Tibial artery (tissue), 4 donors: Measurements from ENCODE around the gene SNX32.

Experiments used
- DNase-seq, 2 donors: peaks; one replicate each; pipeline ENCODE4 v3.0.0-alpha.2; 2019
- H3K27ac ChIP-seq, 2 donors: fragments of 200-600 bp; sonication (generic) in 1 of 2; 1 replicate in 1 of 2; 2 replicates in 1 of 2; pipeline ENCODE4 v1.5.1; 2018 to 2019; ENCODE audit warnings: mild to moderate bottlenecking in 1 of 2
- H3K27me3 ChIP-seq, 2 donors: fragments of 200-600 bp; sonication (generic) in 1 of 2; one replicate each; pipeline versions ENCODE4 v1.5.1 to v1.6.0; 2016 to 2019
- H3K36me3 ChIP-seq, 3 donors: fragments of 200-600 bp; sonication (generic) in 2 of 3; one replicate each; pipeline ENCODE4 v1.5.1; 2016 to 2019; ENCODE audit warnings: mild to moderate bottlenecking in 2 of 3
- H3K4me1 ChIP-seq, 4 donors: fragments of 200-600 bp; sonication (generic) in 2 of 4; 1 replicate in 3 of 4; 2 replicates in 1 of 4; pipeline ENCODE4 v1.5.1; 2016 to 2019
- H3K4me3 ChIP-seq, 2 donors: fragments of 200-600 bp; sonication (generic) in 1 of 2; 1 replicate in 1 of 2; 2 replicates in 1 of 2; pipeline ENCODE4 v1.5.1; 2018 to 2019; ENCODE audit warnings: mild to moderate bottlenecking in 2 of 2
- H3K9me3 ChIP-seq, 3 donors: fragments of 200-600 bp; sonication (generic) in 1 of 3; one replicate each; pipeline ENCODE4 v1.5.1; 2016 to 2019
- CTCF ChIP-seq, 2 experiments: fragments of 200-600 bp in 1 of 2; fragments of 450-650 bp in 1 of 2; IDR thresholded peaks; one replicate each; pipeline ENCODE4 v1.5.1; 2017 to 2019; ENCODE audit warnings: antibody characterized with exemption in 2 of 2, mild to moderate bottlenecking in 1 of 2, moderate library complexity in 1 of 2
- intact Hi-C: fragments of 100-400 bp; cut with DNase I; formaldehyde crosslinking; loops from one replicate; pipeline ENCODE4 v1.15.0; 2023; ENCODE audit warnings: low total_unique reads

The SNX32 gene

DNA sequence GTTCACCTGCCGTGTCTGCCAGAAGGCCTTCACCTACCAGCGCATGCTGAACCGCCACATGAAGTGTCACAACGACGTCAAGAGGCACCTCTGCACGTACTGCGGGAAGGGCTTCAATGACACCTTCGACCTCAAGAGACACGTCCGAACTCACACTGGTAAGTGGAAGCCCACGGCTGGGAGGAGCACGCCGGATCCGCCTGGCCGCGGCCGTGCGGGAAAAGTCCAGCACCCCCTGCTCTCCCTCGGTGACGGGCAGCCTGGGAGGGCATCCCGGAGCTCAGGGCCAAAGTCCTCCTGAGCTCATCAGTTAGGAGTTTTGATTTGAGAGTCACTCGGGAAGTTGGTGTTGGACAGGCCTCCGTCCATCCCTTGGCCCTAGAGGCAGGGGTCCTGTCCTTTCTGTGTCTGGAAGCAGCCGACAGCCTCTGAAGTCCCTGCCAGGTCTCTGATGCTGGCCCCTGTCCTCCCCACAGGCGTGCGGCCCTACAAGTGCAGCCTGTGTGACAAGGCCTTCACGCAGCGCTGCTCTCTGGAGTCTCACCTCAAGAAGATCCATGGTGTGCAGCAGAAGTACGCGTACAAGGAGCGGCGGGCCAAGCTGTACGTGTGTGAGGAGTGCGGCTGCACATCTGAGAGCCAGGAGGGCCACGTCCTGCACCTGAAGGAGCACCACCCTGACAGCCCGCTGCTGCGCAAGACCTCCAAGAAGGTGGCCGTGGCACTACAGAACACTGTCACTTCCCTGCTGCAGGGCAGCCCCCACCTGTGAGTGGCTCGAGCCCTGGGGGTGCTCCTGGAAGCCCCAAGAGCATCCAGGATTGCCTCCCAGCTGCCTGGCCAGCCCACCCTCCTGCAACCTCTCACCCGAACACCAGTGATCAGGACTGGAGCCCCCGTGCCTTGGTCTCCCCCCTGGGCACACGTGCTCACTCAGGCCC is 38.9 kb upstream of the SNX32 start:
- peaks cover 0 to 23% (median 0%) of the 10 kb centered on the region in 4 donors for H3K4me1 ChIP-seq
- H3K4me3 ChIP-seq, result no peak overlapping the region
- TF ChIP-seq CTCF (IDR thresholded peaks at IDR 0.05), result no peak
- H3K27ac ChIP-seq, result no peak overlapping the region
- DNase-seq, result no peak
- peaks cover 0 to 85% of the 10 kb centered on the region in 2 donors for H3K27me3 ChIP-seq
- intact Hi-C loops, result no loop called here
- peaks cover 0 to 12% (median 0%) of the 10 kb centered on the region in 3 donors for H3K36me3 ChIP-seq
- no peaks in the 10 kb centered on the region for H3K9me3 ChIP-seq

- H3K27ac ChIP-seq, result no peak overlapping the region
- H3K4me3 ChIP-seq, result no peak overlapping the region
- H3K27me3 ChIP-seq, result peaks cover 0 to 89% of the 10 kb centered on the region in 2 donors
- peaks cover 0 to 12% (median 0%) of the 10 kb centered on the region in 4 donors for H3K4me1 ChIP-seq
- H3K9me3 ChIP-seq, result no peaks in the 10 kb centered on the region
- intact Hi-C loops, result no loop called here
- no peak for TF ChIP-seq CTCF (IDR thresholded peaks at IDR 0.05)
- peaks cover 0 to 12% (median 0%) of the 10 kb centered on the region in 3 donors for H3K36me3 ChIP-seq
- no peak for DNase-seq
Observed at GRCh38 chr11:65796726-65797601, 36.8 kb upstream of the SNX32 start.

GRCh38 chr11:65797711-65798110 is 36.1 kb upstream of the SNX32 start:
- peaks cover 0 to 91% of the 10 kb centered on the region in 2 donors for H3K27me3 ChIP-seq
- TF ChIP-seq CTCF (IDR thresholded peaks at IDR 0.05), result no peak
- no peaks in the 10 kb centered on the region for H3K9me3 ChIP-seq
- H3K4me1 ChIP-seq, result peaks cover 0 to 8% (median 0%) of the 10 kb centered on the region in 4 donors
- peaks cover 0 to 12% (median 0%) of the 10 kb centered on the region in 3 donors for H3K36me3 ChIP-seq
- intact Hi-C loops, result no loop called here
- no peak overlapping the region for H3K27ac ChIP-seq
- no peak for DNase-seq
- no peak overlapping the region for H3K4me3 ChIP-seq

DNA sequence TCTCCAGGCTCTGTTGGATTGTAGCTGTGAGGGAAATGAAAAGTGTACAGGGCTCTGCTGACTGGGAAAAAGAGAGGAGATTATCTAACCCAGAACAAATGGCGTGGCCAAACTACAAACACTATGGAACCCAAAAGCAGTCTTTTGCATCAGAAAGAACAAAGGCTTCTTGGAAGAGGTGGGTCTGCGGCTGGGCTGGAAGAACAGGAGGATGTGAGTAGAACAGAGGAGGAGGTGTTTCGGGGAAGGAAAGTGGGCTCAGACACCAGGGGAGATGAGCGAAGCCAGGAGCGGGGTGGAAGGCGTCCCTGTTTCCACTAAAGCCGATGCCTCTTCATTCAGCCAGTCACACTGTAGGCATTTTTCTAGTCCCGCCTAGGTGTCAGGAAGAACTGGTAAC is 34.9 kb upstream of the SNX32 start:
- Histone ChIP-seq H3K27me3 (peaks cover 0 to 95% of the 10 kb centered on the region in 2 donors), H3K4me3 (no peak overlapping the region), H3K27ac (no peak overlapping the region), H3K9me3 (no peaks in the 10 kb centered on the region), H3K36me3 (peaks cover 0 to 12% (median 0%) of the 10 kb centered on the region in 3 donors), H3K4me1 (no peaks in the 10 kb centered on the region)
- no peak for TF ChIP-seq CTCF (IDR thresholded peaks at IDR 0.05)
- intact Hi-C loops, result no loop called here
- no peak for DNase-seq

DNA sequence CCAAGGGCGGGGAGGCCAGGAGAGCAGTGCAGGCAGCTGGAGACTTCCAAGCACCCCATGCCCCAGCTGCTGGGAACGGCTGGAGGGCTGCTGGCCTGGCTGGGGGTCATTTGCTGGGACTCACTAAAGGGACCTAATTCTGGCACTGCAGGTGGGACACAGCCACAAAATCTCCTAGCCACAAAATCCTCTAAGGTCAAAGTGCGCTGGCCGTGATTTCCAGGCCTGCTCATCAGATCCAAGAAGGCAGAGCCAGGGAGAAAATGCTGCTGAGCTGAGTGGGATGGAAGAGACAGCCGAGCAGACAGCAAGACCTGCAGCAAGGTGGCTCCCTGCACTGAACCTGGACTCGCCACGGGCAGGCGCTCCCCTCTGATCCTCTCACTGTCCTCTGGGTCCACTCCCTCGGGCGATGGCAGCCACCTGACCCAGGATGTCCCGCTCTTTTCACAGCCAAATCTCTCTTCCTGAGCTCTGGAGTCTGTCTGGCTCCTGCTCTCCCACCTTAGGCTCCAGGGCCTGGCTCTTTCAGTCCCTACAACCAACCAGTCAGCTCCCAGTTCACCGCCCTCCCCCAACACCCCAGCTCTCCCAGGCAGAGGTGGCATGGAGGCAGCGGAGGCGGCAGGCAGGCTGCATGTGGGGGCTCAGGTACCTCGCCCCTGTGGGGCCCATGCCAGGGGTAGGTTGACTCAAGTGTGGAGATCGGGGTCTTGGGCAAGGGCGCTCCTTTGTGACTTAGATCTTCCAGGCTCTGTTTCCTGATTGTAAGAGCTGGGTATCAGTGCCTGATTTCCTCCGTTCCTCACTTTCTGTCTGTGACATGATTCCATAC is 32.4 kb upstream of the SNX32 start:
- DNase-seq, result no peak
- peaks cover 0 to 90% of the 10 kb centered on the region in 2 donors for H3K27me3 ChIP-seq

More for the DNA sequence above, 32.4 kb upstream of the SNX32 start:
- no peak for TF ChIP-seq CTCF (IDR thresholded peaks at IDR 0.05)
- H3K27ac ChIP-seq, result no peak overlapping the region
- H3K4me1 ChIP-seq, result no peaks in the 10 kb centered on the region
- H3K9me3 ChIP-seq, result no peaks in the 10 kb centered on the region
- H3K4me3 ChIP-seq, result no peak overlapping the region
- intact Hi-C loops, result no loop called here
- H3K36me3 ChIP-seq, result no peaks in the 10 kb centered on the region
